ENCODE results near the gene BAX. TPM values are rescaled to one million over a fixed set of nuclear protein-coding genes. Genes with fewer than 3 reads are reported as not detected.

BAX gene
- total and polyA plus RNA-seq, 2 of the 13 experiments (the other 11 are each of a cell fraction or from before 2014, with no cell fraction given): 139 to 176 TPM

- TF ChIP-seq, protein P1, sequence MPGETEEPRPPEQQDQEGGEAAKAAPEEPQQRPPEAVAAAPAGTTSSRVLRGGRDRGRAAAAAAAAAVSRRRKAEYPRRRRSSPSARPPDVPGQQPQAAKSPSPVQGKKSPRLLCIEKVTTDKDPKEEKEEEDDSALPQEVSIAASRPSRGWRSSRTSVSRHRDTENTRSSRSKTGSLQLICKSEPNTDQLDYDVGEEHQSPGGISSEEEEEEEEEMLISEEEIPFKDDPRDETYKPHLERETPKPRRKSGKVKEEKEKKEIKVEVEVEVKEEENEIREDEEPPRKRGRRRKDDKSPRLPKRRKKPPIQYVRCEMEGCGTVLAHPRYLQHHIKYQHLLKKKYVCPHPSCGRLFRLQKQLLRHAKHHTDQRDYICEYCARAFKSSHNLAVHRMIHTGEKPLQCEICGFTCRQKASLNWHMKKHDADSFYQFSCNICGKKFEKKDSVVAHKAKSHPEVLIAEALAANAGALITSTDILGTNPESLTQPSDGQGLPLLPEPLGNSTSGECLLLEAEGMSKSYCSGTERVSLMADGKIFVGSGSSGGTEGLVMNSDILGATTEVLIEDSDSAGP (CRISPR knock-in tag; IDR thresholded peaks at IDR 0.05; ENCODE audit: borderline replicate concordance): peak; percentile 93; the same call in 1 of the 2 replicates
- TF ChIP-seq, protein P2, sequence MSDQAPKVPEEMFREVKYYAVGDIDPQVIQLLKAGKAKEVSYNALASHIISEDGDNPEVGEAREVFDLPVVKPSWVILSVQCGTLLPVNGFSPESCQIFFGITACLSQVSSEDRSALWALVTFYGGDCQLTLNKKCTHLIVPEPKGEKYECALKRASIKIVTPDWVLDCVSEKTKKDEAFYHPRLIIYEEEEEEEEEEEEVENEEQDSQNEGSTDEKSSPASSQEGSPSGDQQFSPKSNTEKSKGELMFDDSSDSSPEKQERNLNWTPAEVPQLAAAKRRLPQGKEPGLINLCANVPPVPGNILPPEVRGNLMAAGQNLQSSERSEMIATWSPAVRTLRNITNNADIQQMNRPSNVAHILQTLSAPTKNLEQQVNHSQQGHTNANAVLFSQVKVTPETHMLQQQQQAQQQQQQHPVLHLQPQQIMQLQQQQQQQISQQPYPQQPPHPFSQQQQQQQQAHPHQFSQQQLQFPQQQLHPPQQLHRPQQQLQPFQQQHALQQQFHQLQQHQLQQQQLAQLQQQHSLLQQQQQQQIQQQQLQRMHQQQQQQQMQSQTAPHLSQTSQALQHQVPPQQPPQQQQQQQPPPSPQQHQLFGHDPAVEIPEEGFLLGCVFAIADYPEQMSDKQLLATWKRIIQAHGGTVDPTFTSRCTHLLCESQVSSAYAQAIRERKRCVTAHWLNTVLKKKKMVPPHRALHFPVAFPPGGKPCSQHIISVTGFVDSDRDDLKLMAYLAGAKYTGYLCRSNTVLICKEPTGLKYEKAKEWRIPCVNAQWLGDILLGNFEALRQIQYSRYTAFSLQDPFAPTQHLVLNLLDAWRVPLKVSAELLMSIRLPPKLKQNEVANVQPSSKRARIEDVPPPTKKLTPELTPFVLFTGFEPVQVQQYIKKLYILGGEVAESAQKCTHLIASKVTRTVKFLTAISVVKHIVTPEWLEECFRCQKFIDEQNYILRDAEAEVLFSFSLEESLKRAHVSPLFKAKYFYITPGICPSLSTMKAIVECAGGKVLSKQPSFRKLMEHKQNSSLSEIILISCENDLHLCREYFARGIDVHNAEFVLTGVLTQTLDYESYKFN (CRISPR knock-in tag; conservative IDR thresholded peaks at IDR 0.05): peak; percentile 70
- peak; percentile 64 for TF ChIP-seq FOXC1 (CRISPR knock-in tag; IDR thresholded peaks at IDR 0.05; ENCODE audit: borderline replicate concordance)
- TF ChIP-seq ZNF451 (CRISPR knock-in tag; IDR thresholded peaks at IDR 0.05): peak; percentile 90
- TF ChIP-seq ZFYVE20 (CRISPR knock-in tag; IDR thresholded peaks at IDR 0.05; ENCODE audit: borderline replicate concordance, low read depth): no peak
- TF ChIP-seq NRL (CRISPR knock-in tag; IDR thresholded peaks at IDR 0.05; ENCODE audit: borderline replicate concordance): peak; percentile 87
- TF ChIP-seq ATAD3A (CRISPR knock-in tag; IDR thresholded peaks at IDR 0.05): no peak
- no peak for TF ChIP-seq ZNF251 (CRISPR knock-in tag; IDR thresholded peaks at IDR 0.05)
- no peak for TF ChIP-seq ZNF704 (CRISPR knock-in tag; IDR thresholded peaks at IDR 0.05; ENCODE audit: borderline replicate concordance)
- TF ChIP-seq, protein P3, sequence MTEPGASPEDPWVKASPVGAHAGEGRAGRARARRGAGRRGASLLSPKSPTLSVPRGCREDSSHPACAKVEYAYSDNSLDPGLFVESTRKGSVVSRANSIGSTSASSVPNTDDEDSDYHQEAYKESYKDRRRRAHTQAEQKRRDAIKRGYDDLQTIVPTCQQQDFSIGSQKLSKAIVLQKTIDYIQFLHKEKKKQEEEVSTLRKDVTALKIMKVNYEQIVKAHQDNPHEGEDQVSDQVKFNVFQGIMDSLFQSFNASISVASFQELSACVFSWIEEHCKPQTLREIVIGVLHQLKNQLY (CRISPR knock-in tag; IDR thresholded peaks at IDR 0.05): no peak
- TF ChIP-seq POGZ (CRISPR knock-in tag; IDR thresholded peaks at IDR 0.05): no peak; the same call in none of the 2 replicates
- TF ChIP-seq KMT2A (CRISPR knock-in tag; IDR thresholded peaks at IDR 0.05): no peak
- no peak for TF ChIP-seq RORA (CRISPR knock-in tag; IDR thresholded peaks at IDR 0.05)
- no peak for TF ChIP-seq SMC3 (IDR thresholded peaks at IDR 0.05; ENCODE audit: low read length)
- TF ChIP-seq ZNF883 (CRISPR knock-in tag; IDR thresholded peaks at IDR 0.05; ENCODE audit: not compliant biosample characterization): peak; percentile 75
- no peak; the same call in 1 of the 2 replicates for TF ChIP-seq ZNF33A (CRISPR knock-in tag; IDR thresholded peaks at IDR 0.05; ENCODE audit: borderline replicate concordance)
- no peak; the same call in 1 of the 2 replicates for TF ChIP-seq CHCHD3 (CRISPR knock-in tag; IDR thresholded peaks at IDR 0.05)
- no peak for TF ChIP-seq DDIT3 (CRISPR knock-in tag; IDR thresholded peaks at IDR 0.05)
Measured at GRCh38 chr19:48962029-48962848, 7.6 kb downstream of the BAX start (continued).
